Inflammatory macrophage treated with lipopolysaccharide for 4 hours (primary cell): ENCODE results near the gene HIVEP1.
"Not testable (repeated sequence)": the region's sequence is repeated elsewhere in the genome, so short reads cannot be mapped to it uniquely, and the experiment has no call there.

Experiments
- DNase-seq: peaks from one replicate; pipeline ENCODE4 v3.0.0-alpha.2; 2020

HIVEP1 gene

GRCh38 chr6:12092762-12093161, 80.7 kb downstream of the HIVEP1 start:
- no peak for DNase-seq

- no peak for DNase-seq
Observed at GRCh38 chr6:12094689-12095088, 82.6 kb downstream of the HIVEP1 start.

DNA sequence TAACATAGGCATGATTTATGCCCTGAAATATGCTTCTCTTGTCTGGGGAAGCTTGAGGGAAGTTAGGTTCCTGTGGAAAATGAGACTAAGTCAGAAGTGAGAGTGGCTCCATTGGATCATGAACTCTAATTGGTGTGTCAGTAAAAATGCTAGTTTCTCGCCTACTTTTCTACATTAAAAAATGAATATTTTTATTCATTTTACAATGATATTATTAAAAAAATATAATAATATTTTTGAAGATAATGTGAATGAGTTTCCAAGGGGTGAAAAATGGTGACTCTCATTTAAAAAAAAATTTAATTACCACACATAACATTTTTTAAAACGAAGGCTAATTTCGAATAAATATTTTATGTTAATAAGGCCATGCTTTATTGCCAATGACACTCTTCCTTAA, 84.2 kb downstream of the HIVEP1 start:
- DNase-seq, result no peak

GRCh38 chr6:12097791-12098190, 85.7 kb downstream of the HIVEP1 start:
- no peak for DNase-seq

GRCh38 chr6:12099623-12100338, 87.7 kb downstream of the HIVEP1 start:
- no peak for DNase-seq

GRCh38 chr6:12101048-12101447, 88.9 kb downstream of the HIVEP1 start:
- no peak for DNase-seq

DNA sequence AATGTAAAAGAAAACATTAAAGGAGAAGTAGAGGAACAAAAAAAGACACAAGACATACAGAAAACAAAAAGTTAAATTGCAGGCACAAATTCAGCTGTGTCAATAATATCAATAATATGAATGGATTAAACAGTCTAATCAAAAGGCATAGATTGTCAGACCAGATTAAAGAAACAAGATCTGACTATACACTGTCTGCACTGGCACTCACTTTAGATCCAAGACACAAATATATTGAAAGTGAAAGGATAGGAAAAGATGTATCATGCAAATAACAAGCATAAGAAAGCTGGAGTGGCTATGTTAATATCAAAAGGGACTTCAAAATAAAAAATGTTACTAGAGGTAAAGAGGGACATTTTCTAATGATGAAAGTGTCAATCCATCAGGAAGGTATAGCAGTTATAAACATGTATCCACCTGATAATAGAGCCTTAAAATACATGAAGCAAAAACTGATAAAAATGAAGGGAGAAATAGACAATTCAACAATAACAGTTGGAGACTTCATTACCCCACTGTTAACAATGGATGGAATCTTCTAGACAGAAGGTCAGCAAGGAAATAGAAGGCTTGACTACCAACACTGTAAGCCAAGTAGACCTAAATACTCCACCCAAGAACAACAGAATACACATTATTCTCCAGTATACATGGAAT, 89.7 kb downstream of the HIVEP1 start:
- no peak for DNase-seq

DNA sequence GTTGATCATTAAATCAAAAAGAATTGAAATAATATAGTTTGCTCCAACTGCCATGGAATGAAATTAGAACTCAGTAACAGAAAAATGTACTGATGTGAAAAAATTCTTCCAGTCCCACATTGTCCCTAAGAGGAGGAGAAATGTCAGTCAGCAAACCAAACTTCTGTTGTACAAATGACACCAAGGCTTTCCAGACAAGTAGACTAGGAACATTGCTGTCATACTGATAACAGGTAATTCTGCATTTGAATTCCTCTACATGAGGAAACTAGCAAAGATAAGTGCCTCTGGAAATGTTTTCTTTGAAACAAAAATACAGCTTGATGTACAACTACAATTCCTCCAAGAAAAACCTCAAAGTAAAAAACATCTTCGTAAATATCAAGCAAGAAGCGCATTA, 90.2 kb downstream of the HIVEP1 start:
- DNase-seq, result no peak

DNA sequence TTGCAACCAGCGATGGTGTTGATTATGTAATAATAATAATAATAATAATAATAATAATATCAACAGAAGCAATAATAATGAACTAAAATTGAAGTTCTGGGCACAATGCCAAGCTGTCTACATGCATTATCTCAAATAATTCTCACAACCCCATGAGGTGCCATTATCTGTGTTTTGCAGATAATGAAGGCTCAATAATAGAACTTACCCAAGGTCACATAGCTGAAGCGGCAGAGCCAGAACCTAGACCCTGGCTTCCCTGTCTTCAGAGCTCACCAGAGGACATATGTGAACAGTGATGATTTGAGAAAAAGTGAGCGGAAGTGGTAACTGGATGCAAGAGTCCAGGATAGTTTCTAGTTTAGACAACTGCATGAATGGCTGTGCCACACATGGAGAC, 91.0 kb downstream of the HIVEP1 start:
- DNase-seq, result no peak

- no peak for DNase-seq
Observed at GRCh38 chr6:12105271-12105670, 93.2 kb downstream of the HIVEP1 start.

- not testable (repeated sequence) for DNase-seq
Observed at GRCh38 chr6:12108376-12108775, 96.3 kb downstream of the HIVEP1 start.

DNA sequence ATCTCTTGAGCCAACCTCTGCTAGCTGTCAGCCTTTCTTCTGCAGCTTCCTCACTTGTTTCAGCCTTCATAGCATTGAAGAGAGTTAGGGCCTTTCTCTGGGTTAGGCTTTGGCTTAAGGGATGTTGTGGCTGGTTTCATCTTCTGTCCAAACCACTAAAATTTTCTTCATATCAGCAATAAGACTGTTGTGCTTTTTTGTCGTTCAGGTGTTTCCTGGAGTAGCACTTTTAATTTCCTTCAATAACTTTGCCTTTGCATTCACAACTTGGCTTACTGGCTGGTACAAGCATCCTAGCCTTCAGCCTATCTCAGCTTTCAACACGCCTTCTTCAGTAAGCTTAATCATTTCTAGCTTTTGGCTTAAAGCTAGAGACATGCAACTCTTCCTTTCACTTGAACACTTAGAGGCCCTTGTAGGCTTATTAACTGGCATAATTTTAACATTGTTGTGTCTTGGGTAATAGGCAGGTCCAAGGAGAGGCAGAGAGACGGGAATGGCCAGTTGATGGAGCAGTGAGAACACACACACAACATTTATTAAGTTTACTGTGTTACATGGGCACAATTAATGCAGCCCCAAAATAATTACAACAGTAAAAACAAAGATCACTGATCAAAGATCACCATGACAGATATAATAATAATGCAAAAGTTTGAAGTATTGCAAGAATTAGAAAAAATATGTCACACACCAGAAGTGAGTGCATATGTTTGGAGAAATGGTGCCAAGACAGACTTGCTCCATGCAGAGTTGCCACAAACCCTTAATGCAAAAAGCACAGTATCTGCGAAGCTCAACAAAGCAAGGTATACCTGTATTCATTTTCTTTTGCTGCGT, 98.6 kb downstream of the HIVEP1 start:
- no peak for DNase-seq

GRCh38 chr6:12111363-12111670, 99.2 kb downstream of the HIVEP1 start:
- no peak for DNase-seq

GRCh38 chr6:12112540-12113189, 100.6 kb downstream of the HIVEP1 start:
- no peak for DNase-seq

DNA sequence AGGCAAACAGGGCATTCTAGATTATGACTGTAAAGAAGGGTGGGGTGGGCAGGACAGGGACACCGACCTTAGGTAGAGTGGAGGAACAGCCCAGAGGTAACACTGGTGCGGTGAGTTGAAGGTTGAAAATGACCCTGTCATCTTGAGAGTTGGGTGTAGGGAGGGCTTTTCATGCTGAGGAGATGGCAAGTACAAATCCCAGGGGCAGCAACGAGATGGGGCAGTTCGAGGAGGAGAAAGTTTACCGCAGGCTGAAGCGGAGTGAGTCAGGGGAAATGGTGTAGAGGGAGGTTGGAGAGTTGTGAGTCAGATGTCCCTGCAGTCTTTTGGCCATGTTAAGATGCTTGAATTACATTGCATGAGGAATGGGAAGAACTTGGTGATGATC, 101.1 kb downstream of the HIVEP1 start:
- DNase-seq, result no peak

- DNase-seq, result no peak
Observed at GRCh38 chr6:12114055-12114503, 102.0 kb downstream of the HIVEP1 start.

DNA sequence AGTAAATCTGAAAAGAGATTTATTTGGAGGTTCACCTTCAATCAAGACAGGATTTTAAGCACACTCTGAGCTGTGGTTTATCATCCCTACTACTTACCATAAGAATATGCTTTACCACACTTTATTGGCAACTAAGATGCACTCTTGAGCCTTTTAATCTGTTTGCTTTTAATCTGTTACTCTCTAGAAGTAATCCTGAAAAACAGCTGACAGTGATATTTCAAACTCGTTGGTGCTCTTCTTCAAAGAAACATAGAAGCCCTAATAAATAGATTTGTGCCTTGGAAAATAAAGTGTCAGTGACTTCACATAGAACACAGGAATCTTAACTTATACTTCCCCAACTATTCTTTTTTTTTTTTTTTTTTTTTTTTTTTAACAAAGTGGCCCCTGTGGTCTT, 102.9 kb downstream of the HIVEP1 start:
- DNase-seq, result no peak

GRCh38 chr6:12115492-12115891, 103.4 kb downstream of the HIVEP1 start:
- no peak for DNase-seq

DNA sequence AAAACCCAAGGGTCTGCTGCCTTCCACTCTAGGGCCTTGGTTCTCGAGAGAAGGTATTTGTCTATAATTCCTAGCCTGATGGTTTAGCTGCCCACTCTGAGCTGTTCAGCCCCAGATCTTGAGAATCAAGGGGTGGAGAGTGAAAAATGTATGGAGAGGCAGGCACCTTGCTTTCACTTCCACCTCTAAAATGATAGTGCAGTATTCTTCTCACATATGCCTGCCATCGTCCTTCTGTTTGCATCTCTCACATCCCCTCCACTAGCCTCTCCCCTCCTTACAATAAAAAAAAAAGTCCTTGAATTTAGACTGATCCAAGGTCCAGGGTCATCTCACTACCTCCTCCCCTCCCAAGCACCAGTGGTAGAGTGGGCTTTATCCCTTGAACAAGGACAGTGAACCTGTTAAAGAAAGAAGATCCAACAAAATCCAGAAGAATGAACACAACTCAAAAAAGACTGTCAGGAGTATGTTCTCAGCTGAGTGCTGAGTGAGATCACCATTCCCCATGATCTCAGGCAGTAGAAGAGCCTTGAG, 104.2 kb downstream of the HIVEP1 start:
- DNase-seq, result no peak

DNA sequence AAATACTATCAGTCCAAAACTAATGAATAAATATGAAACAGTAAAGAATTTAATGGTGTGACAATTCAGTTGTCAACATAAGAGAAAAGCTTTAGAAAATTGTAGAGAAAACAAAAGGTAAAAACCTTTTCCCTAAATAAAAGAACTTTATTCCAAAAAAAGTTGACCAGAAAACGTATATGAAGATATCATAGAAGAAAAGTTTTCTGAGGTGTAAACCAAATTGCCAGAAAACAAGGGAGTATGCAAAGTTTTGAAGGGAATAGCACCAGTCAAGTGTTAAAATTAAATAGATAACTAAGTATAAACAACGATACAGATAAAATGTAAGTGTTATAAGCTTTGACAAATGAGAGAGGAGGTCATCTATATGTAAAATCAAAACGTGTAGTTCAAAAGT, 104.9 kb downstream of the HIVEP1 start:
- DNase-seq, result no peak

DNA sequence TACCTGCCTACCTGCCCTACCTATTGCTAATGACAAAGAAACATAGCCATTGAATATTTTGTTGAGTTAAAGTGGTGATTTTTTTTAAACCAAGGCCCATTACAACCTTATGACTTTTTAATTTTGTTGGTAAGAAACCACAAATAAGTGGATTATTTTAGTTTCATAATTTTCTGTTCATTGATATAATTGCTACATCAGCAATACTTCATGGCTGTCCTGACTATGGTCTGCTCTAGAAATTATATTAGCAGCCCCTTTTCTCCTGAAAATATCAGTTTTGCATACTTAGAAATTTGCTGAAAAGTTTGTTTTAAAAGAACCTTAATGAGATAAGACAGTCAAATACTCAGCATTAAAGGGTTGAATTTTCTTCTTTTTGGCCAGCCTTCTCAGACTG, 106.5 kb downstream of the HIVEP1 start:
- DNase-seq, result no peak

DNA sequence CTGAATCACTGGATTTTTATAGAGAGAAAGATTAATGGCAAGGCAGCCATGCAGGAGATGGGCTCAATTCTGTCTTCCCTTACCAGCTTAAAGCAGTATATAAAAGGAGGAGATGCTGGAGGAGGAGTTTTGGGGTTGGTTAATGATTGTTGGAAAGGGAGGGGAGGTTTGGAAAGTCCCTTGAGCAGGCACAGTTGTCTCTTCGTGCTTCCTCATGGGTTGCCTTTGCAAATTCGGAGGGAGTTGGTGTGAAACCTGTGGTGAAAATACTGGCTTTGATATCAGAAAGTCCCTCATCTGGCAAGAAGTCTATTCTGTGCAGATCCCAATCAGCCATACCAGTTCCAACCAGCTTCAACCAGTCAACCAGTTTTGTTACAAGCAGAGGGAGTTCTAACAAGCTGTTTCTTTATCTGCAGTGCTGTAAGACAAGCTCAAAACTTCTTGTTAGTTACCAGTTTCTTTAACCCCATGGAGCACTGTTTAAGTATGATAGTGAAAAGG, 107.0 kb downstream of the HIVEP1 start:
- peak; percentile 32 for DNase-seq

- DNase-seq, result no peak
Observed at GRCh38 chr6:12125396-12125795, 113.3 kb downstream of the HIVEP1 start.
